SU-DHL-6 (cell line): ENCODE results near the gene MRPL55.

Experiments used
- H2AFZ ChIP-seq: fragments of 200-600 bp; sonication (generic); 2 replicates; pipeline ENCODE4 v1.6.1; 2014; ENCODE audit warnings: low read depth, mild to moderate bottlenecking, moderate library complexity, mixed read lengths, antibody characterized with exemption, low read length; ENCODE audit not compliant: severe bottlenecking
- H3F3A ChIP-seq: fragments of 200-600 bp; shearing (Covaris generic); 2 replicates; pipeline ENCODE4 v1.6.0; 2016; ENCODE audit warnings: antibody characterized with exemption, mild to moderate bottlenecking; ENCODE audit not compliant: insufficient read depth
- H3K27ac ChIP-seq: fragments of 200-600 bp; sonication (generic); 2 replicates; pipeline ENCODE4 v1.5.1; 2016; ENCODE audit warnings: low read depth, mild to moderate bottlenecking, low read length, moderate library complexity, mixed read lengths
- H3K27me3 ChIP-seq: fragments of 200-600 bp; sonication (generic), shearing (Covaris generic); 2 replicates; pipeline ENCODE4 v1.6.0; 2014; ENCODE audit warnings: mild to moderate bottlenecking, low read length
- H3K36me3 ChIP-seq: fragments of 200-600 bp; sonication (generic); 2 replicates; pipeline ENCODE4 v1.6.1; 2014; ENCODE audit warnings: mild to moderate bottlenecking, low read length, mixed read lengths
- H3K4me2 ChIP-seq: fragments of 300-600, 200-600 bp; shearing (Covaris generic), sonication (generic); 2 replicates; pipeline ENCODE4 v1.6.0; 2014; ENCODE audit warnings: low read length, low read depth, mild to moderate bottlenecking; ENCODE audit not compliant: poor library complexity, severe bottlenecking
- H3K4me3 ChIP-seq: fragments of 200-600 bp; sonication (generic); 2 replicates; pipeline ENCODE4 v1.5.1; 2014; ENCODE audit warnings: antibody characterized with exemption, low read length, mild to moderate bottlenecking, mixed read lengths; ENCODE audit not compliant: insufficient read depth, poor library complexity, severe bottlenecking
- H3K79me2 ChIP-seq: fragments of 200-600 bp; sonication (generic); 2 replicates; pipeline ENCODE4 v1.6.1; 2014; ENCODE audit warnings: mild to moderate bottlenecking, low read length, moderate library complexity; ENCODE audit not compliant: insufficient read depth
- H3K9ac ChIP-seq: fragments of 200-600 bp; sonication (generic); 2 replicates; pipeline ENCODE4 v1.7.0; 2014; ENCODE audit warnings: mild to moderate bottlenecking, low read length
- H3K9me2 ChIP-seq: fragments of 200-600 bp; sonication (generic); replicated peaks from 2 replicates; pipeline ENCODE4 v1.6.1; 2014; ENCODE audit warnings: low read length; ENCODE audit not compliant: insufficient read depth
- H3K9me3 ChIP-seq: fragments of 200-600 bp; sonication (generic); 2 replicates; pipeline ENCODE4 v1.6.1; 2014; ENCODE audit warnings: low read length, mixed read lengths; ENCODE audit not compliant: insufficient read depth
- H4K20me1 ChIP-seq: fragments of 200-600 bp; sonication (generic); 2 replicates; pipeline ENCODE4 v1.6.1; 2014; ENCODE audit warnings: low read depth, mild to moderate bottlenecking, antibody characterized with exemption, low read length, moderate library complexity, mixed read lengths
- CTCF ChIP-seq: fragments of 200-600 bp; sonication (generic); IDR thresholded peaks from one replicate; pipeline ENCODE4 v1.5.1; 2017; ENCODE audit warnings: antibody characterized with exemption, mild to moderate bottlenecking, low read length, moderate library complexity; ENCODE audit not compliant: insufficient read depth, poor library complexity, severe bottlenecking
- EZH2phosphoT487 ChIP-seq: fragments of 200-600 bp; sonication (generic), shearing (Covaris generic); conservative IDR thresholded peaks from 2 replicates; pipeline ENCODE4 v1.6.1; 2018; ENCODE audit warnings: mild to moderate bottlenecking, antibody characterized with exemption, low read length, moderate library complexity, mixed read lengths

Gene MRPL55

GRCh38 chr1:228150120-228150460, 41.0 kb upstream of the MRPL55 start:
- Histone ChIP-seq H3K9me2 (no peaks in the 10 kb centered on the region), H2AFZ (no peak overlapping the region), H3K79me2 (peaks cover 10% of the 10 kb centered on the region), H4K20me1 (no peaks in the 10 kb centered on the region; the same call in 1 of the 2 replicates), H3K36me3 (no peaks in the 10 kb centered on the region), H3K4me2 (no peak overlapping the region), H3K9ac (no peak overlapping the region), H3K27ac (no peak overlapping the region), H3K4me3 (no peak overlapping the region), H3F3A (no peaks in the 10 kb centered on the region), H3K9me3 (no peaks in the 10 kb centered on the region), H3K27me3 (no peaks in the 10 kb centered on the region)
- TF ChIP-seq EZH2phosphoT487 = no peak
- TF ChIP-seq CTCF = no peak

GRCh38 chr1:228149406-228150119, 40.5 kb upstream of the MRPL55 start, which contains the start of gene GJC2:
Gene GJC2, plus strand, starts transcription at chr1:228149930. Its CDS starts 7,829 bp downstream, at chr1:228157759.
- H3K9me3 ChIP-seq = no peaks in the 10 kb centered on the region
- H3K27me3 ChIP-seq = no peaks in the 10 kb centered on the region
- no peaks in the 10 kb centered on the region for H3K36me3 ChIP-seq
- no peak within 1 kb of the TSS for H3K9ac ChIP-seq
- H3K79me2 ChIP-seq = peaks cover 15% of the 10 kb centered on the region
- H3K9me2 ChIP-seq = no peaks in the 10 kb centered on the region
- H3K4me2 ChIP-seq = no peak within 1 kb of the TSS
- no peak within 1 kb of the TSS for H3K27ac ChIP-seq
- H3F3A ChIP-seq = no peaks in the 10 kb centered on the region
- TF ChIP-seq EZH2phosphoT487 (no peak), CTCF (no peak)
- H4K20me1 ChIP-seq = no peaks in the 10 kb centered on the region; the same call in 1 of the 2 replicates
- no peak within 1 kb of the TSS for H2AFZ ChIP-seq
- H3K4me3 ChIP-seq = no peak within 1 kb of the TSS

GRCh38 chr1:228148935-228149405, 39.9 kb upstream of the MRPL55 start:
- no peaks in the 10 kb centered on the region for H3K36me3 ChIP-seq
- no peaks in the 10 kb centered on the region; the same call in 1 of the 2 replicates for H4K20me1 ChIP-seq
- no peak overlapping the region for H3K4me3 ChIP-seq
- H3K79me2 ChIP-seq = peaks cover 21% of the 10 kb centered on the region
- no peak overlapping the region for H3K4me2 ChIP-seq
- no peaks in the 10 kb centered on the region for H3K9me2 ChIP-seq
- no peaks in the 10 kb centered on the region for H3K27me3 ChIP-seq
- H3K9me3 ChIP-seq = no peaks in the 10 kb centered on the region
- no peak overlapping the region for H2AFZ ChIP-seq
- no peaks in the 10 kb centered on the region for H3F3A ChIP-seq
- no peak overlapping the region for H3K27ac ChIP-seq
- H3K9ac ChIP-seq = no peak overlapping the region
- TF ChIP-seq CTCF (no peak), EZH2phosphoT487 (no peak)
